ENCODE measurements around the gene LRRK2.

- TF ChIP-seq CTCF (optimal IDR thresholded peaks at IDR 0.05 in 1 of 3, IDR thresholded peaks at IDR 0.05 in 1 of 3, conservative IDR thresholded peaks at IDR 0.05 in 1 of 3; ENCODE audit: extremely low read depth in 1 of 3, insufficient read depth in 2 of 3, low read length in 3 of 3) (no peak), EZH2 (IDR thresholded peaks at IDR 0.05; ENCODE audit: low read length) (no peak)
Observed at GRCh38 chr12:40263616-40264409, 39.0 kb downstream of the LRRK2 start.

All from keratinocyte (primary cell).